SK-N-MC (cell line): ENCODE measurements around the gene SLC25A3.
"Not testable (repeated sequence)": the region's sequence is repeated elsewhere in the genome, so short reads cannot be mapped to it uniquely, and the experiment has no call there.

Experiments
- DNase-seq: peaks from one replicate; pipeline ENCODE4 v3.0.0-alpha.2; 2011; ENCODE audit warnings: low read depth, low spot score
- H3K27ac ChIP-seq: fragments of 200-600 bp; sonication (generic); 2 replicates; pipeline ENCODE4 v1.5.1; 2016; ENCODE audit warnings: mixed run types
- H3K36me3 ChIP-seq: fragments of 200-600 bp; sonication (generic); 2 replicates; pipeline ENCODE4 v1.6.1; 2017; ENCODE audit warnings: antibody characterized with exemption, low read length, mixed read lengths; ENCODE audit not compliant: insufficient read depth
- H3K4me3 ChIP-seq: fragments of 200-600 bp; sonication (generic); 2 replicates; pipeline ENCODE4 v1.5.1; 2016
- H3K9ac ChIP-seq: fragments of 200-600 bp; sonication (generic); 2 replicates; pipeline ENCODE4 v1.8.0; 2017; ENCODE audit warnings: mixed run types, mixed read lengths; ENCODE audit not compliant: insufficient read length
- H3K9me3 ChIP-seq: fragments of 200-600 bp; sonication (generic); 2 replicates; pipeline ENCODE4 v1.6.1; 2017; ENCODE audit warnings: low read depth, mild to moderate bottlenecking, antibody characterized with exemption, low read length, moderate library complexity, mixed read lengths
- EZH2 ChIP-seq: fragments of 200-600 bp; sonication (generic); IDR thresholded peaks from one replicate; pipeline ENCODE4 v1.6.1; 2017; ENCODE audit warnings: antibody characterized with exemption
- FOXP2 ChIP-seq: optimal IDR thresholded peaks from 2 replicates; pipeline ENCODE3; 2011; ENCODE audit warnings: mild to moderate bottlenecking, moderate library complexity; ENCODE audit not compliant: insufficient read depth; ENCODE audit errors: extremely low read length, control extremely low read depth
- POLR2AphosphoS5 ChIP-seq: IDR thresholded peaks from 2 replicates; pipeline ENCODE4 v1.6.1; 2012; ENCODE audit warnings: mild to moderate bottlenecking, low read depth, low read length, borderline replicate concordance

SLC25A3 gene

DNA sequence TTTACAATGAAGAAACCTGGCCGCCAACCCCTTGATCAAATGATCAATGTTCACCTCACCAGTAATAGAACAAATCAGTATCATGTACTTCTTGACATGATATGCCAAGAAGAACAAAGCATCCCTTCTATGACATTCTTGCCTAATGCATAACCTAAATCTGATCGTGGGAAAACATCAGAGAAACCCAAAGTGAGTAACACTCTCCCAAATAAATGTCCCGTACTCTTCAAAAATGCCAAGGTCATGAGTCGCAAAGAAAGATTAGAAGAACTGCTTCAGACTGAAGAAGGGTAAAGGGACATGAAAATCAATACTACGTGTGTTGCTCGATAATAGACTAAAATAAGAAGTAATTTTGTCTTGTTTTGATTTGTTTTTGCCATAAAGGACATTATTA lies 11.4 kb upstream of the SLC25A3 start:
- no peak for DNase-seq
- no peak for TF ChIP-seq EZH2
- no peak for TF ChIP-seq FOXP2
- no peak for TF ChIP-seq POLR2AphosphoS5
- no peak overlapping the region for H3K9ac ChIP-seq
- no peak overlapping the region for H3K4me3 ChIP-seq
- no peak overlapping the region for H3K27ac ChIP-seq
- no peaks in the 10 kb centered on the region for H3K9me3 ChIP-seq
- H3K36me3 ChIP-seq: no peaks in the 10 kb centered on the region

DNA sequence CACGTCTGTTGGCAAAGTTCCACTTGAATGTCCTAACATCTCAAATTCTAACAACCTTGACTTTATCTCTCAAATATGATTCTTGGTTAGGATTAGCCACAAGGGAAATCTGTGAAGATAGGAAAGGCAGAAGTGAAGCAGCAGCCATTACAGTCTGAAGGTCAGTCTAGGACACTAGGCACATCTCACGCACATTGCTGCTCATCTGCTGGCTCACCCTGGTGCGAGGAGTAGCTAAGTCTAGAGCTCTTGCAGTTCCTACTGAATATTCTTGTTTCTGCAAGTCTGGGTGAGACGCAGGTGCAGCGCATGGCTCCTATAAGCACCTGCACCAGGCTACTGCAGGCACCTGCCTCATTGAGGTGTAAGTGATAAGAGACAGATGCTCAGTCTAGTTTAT lies 6.4 kb upstream of the SLC25A3 start:
- H3K9ac ChIP-seq: no peak overlapping the region
- H3K9me3 ChIP-seq: no peaks in the 10 kb centered on the region
- H3K27ac ChIP-seq: no peak overlapping the region
- no peak for DNase-seq
- TF ChIP-seq EZH2 (no peak), FOXP2 (no peak)
- H3K4me3 ChIP-seq: no peak overlapping the region
- H3K36me3 ChIP-seq: no peaks in the 10 kb centered on the region

DNA sequence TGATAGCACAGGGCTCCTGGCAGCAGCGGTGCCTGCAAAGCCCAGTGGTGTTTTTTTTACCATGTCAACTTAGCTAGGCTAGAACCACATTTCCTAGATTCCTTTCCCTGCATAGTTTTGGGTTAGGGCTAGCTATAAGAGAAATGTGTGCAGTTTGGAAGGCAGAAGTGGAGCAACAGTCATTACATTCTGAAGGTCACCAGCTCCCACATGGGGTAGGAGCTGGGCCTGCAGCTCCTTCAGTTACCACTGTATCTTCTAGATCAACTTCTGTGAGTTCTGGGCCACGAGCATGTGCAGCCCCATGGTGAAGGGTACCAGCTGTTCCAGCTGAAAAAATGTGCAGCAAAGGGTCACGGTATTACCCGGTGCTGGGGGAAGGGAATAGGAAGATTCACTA lies 2.3 kb upstream of the SLC25A3 start:
- H3K27ac ChIP-seq: no peak overlapping the region
- H3K36me3 ChIP-seq: peaks cover 18% of the 10 kb centered on the region
- no peak overlapping the region for H3K9ac ChIP-seq
- DNase-seq: no peak
- H3K4me3 ChIP-seq: no peak overlapping the region
- no peaks in the 10 kb centered on the region for H3K9me3 ChIP-seq
- no peak for TF ChIP-seq FOXP2
- TF ChIP-seq EZH2: no peak
- no peak for TF ChIP-seq POLR2AphosphoS5

DNA sequence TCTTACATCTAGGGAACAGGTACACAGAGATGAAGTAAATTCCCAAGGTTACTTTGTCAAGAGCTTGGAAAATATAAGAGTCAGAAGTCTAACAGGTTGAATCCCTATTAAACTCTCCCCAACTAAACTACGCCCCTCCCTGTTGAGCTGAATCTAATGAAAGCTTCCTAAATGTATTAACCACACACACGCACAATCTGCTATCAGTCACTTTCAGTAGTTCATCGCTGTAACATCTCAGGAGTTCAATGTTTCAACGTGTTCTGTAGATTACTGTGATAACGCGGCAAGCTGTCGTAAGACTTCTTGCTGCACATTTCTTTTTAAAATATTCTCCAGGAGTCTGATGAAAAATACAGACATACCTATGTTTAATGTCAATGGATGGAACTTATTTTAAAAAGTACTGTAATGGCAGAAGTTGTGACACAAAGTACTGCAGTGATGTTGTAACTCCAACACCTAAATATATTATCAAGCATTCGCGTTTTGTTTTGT lies 612 bp upstream of the SLC25A3 start:
- Histone ChIP-seq H3K9ac (peak overlapping the region; percentile 98), H3K4me3 (peak overlapping the region; percentile 76), H3K36me3 (peaks cover 34% of the 10 kb centered on the region), H3K9me3 (no peaks in the 10 kb centered on the region), H3K27ac (peak overlapping the region; percentile 81)
- TF ChIP-seq EZH2: no peak
- no peak for TF ChIP-seq FOXP2
- no peak for TF ChIP-seq POLR2AphosphoS5
- DNase-seq: no peak

DNA sequence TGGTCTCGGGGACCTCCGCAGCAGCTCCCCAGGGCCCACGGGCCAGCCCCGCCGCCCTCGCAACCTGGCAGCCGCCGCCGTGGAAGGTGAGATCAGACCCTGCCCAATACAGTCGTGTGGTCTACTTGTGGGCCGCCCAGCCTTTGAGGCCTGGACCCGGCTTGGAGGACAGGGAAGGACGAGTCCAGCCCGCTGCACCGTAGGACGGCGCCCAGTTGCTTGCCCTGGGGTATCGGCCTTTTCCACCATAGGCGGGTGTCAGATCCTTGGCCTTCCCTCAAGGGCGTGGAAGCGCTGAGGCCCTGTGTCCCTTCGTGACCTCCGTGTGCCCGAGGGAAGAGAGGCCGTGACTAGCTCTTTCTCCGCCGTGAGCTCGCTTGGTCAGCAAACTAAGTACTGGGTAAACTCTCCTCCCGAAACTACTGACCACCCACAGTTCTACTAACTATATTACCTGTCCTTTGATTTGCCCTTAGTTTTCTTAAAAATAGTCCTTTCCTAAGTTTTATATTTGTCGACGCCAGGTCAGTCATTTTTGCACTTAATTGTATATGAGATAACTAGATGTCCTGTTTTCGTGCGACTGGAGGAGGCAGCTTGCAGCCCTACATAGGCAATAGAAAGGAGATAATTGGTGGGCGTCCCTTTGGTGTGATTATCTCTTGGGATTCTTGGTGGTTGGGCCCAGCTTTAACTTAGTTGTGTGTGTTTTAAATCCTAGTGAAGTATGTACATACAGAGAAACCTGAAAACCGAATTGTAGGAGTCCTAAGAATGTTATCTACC lies 757 bp downstream of the SLC25A3 start:
- DNase-seq: no peak
- TF ChIP-seq EZH2 (no peak), POLR2AphosphoS5 (no peak), FOXP2 (no peak)
- peak overlapping the region; percentile 76 for H3K4me3 ChIP-seq
- peak overlapping the region; percentile 79 for H3K27ac ChIP-seq
- no peaks in the 10 kb centered on the region for H3K9me3 ChIP-seq
- peaks cover 48% of the 10 kb centered on the region for H3K36me3 ChIP-seq
- peak overlapping the region; percentile 98 for H3K9ac ChIP-seq

DNA sequence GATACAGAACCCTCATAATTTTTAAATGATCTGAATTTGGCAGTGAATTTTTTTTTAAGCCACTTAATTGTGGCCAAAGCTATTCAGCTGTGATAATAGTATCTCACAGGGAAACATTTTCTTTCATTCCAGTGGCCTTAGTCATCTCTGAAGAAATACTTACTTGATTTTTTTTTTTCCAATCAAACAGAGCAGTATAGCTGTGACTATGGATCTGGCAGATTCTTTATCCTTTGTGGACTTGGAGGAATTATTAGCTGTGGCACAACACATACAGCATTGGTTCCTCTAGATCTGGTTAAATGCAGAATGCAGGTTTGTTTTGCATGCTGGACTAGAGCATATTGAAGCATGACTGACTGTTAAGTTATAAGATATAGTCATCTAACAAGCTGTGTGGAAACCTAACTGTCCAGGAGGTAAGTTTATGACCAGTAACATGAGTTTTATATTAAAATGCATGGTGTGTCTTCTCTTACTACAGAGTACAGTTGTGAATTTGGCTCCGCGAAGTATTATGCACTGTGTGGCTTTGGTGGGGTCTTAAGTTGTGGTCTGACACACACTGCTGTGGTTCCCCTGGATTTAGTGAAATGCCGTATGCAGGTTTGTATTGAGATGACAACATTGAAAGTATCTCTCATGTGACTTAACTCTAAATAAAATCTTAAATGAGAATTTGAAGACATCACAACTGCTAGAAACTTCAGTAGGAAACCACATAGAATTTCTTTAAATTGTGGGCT lies 1.9 kb downstream of the SLC25A3 start:
- H3K36me3 ChIP-seq: peaks cover 60% of the 10 kb centered on the region
- DNase-seq: no peak

DNA sequence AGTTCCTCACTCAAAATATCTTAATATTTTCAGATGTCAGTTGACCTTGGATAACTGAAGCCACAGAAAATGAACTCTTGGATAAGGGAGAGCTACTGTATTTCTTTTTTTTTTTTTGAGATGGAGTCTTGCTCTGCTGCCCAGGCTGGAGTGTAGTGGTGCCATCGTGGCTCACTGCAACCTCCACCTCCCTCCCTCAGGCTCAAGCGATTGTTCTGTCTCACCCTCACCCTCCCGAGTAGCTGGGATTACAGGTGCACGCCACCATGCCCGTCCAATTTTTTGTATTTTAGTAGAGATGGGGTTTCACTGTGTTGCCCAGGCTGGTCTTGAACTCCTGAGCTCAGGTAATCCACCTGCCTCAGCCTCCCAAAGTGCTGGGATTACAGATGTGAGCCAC lies 3.8 kb downstream of the SLC25A3 start:
- H3K9ac ChIP-seq, H3K27ac ChIP-seq, DNase-seq, H3K4me3 ChIP-seq, H3K9me3 ChIP-seq: not testable (repeated sequence)
- peaks cover 79% of the 10 kb centered on the region for H3K36me3 ChIP-seq

More for the DNA sequence above, 1.9 kb downstream of the SLC25A3 start:
- peak overlapping the region; percentile 76 for H3K4me3 ChIP-seq
- no peak for TF ChIP-seq POLR2AphosphoS5
- TF ChIP-seq EZH2: no peak
- TF ChIP-seq FOXP2: no peak
- no peaks in the 10 kb centered on the region for H3K9me3 ChIP-seq
- H3K9ac ChIP-seq: peak overlapping the region; percentile 98
- H3K27ac ChIP-seq: 0 out of 2 replicates have a peak overlapping the region, but pooled peaks have one; percentile 2

DNA sequence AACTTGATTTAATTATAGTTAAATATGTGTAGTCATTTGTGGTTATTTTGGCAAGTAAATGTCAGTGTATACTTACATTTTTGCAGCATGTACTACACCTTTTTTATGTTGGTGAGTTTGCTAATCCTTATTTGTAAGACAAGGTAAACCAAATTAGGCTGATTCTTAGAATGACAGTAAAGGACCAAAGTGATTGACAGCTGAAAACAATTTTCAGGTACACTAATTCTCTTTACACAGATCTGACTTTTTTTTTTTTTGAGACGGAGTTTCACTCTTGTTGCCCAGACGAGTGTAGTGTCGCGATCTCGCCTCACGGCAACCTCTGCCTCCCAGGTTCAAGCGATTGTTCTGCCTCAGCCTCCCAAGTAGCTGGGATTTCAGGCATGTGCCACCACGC lies 8.4 kb downstream of the SLC25A3 start:
- H3K4me3 ChIP-seq: no peak overlapping the region
- no peak overlapping the region for H3K9ac ChIP-seq
- TF ChIP-seq FOXP2 (no peak), POLR2AphosphoS5 (no peak), EZH2 (no peak)
- H3K9me3 ChIP-seq: no peaks in the 10 kb centered on the region
- peaks cover 73% of the 10 kb centered on the region for H3K36me3 ChIP-seq
- no peak for DNase-seq
- 0 out of 2 replicates have a peak overlapping the region, but pooled peaks have one; percentile 21 for H3K27ac ChIP-seq
